HCT116 (cell line): ENCODE measurements around the gene EPHA2.

Source experiments
- CEBPB ChIP-seq: IDR thresholded peaks from 2 replicates; pipeline ENCODE4 v1.6.1; 2012; ENCODE audit warnings: low read depth
- EGR1 ChIP-seq: IDR thresholded peaks from 2 replicates; pipeline ENCODE4 v1.6.1; 2012; ENCODE audit warnings: low read depth
- EZH2 ChIP-seq: fragments of 200-600 bp; sonication (generic); IDR thresholded peaks from 2 replicates; pipeline ENCODE4 v1.6.1; 2017; ENCODE audit warnings: antibody characterized with exemption, mixed run types
- JUND ChIP-seq: IDR thresholded peaks from 2 replicates; pipeline ENCODE4 v1.6.1; 2012
- POLR2A ChIP-seq: IDR thresholded peaks from 2 replicates; pipeline ENCODE4 v1.7.0; 2011; ENCODE audit warnings: borderline replicate concordance; ENCODE audit not compliant: insufficient read depth, insufficient read length; ENCODE audit errors: extremely low read depth
- POLR2AphosphoS5 ChIP-seq: IDR thresholded peaks from 2 replicates; pipeline ENCODE4 v1.6.1; 2011; ENCODE audit warnings: mild to moderate bottlenecking, low read depth, low read length, moderate library complexity
- RAD21 ChIP-seq: IDR thresholded peaks from 2 replicates; pipeline ENCODE4 v1.6.1; 2012; ENCODE audit warnings: low read depth, mild to moderate bottlenecking
- SIN3A ChIP-seq: IDR thresholded peaks from 2 replicates; pipeline ENCODE4 v1.6.1; 2012; ENCODE audit warnings: low read depth
- TCF7L2 ChIP-seq: IDR thresholded peaks from 2 replicates; pipeline ENCODE4 v1.7.0; 2011; ENCODE audit warnings: borderline replicate concordance, inconsistent platforms; ENCODE audit not compliant: insufficient read depth, insufficient read length; ENCODE audit errors: extremely low read depth
- YY1 ChIP-seq: IDR thresholded peaks from 2 replicates; pipeline ENCODE4 v1.6.1; 2011; ENCODE audit warnings: low read length, low read depth, moderate library complexity, mild to moderate bottlenecking; ENCODE audit not compliant: insufficient replicate concordance; ENCODE audit errors: extremely low read depth
- ZFX ChIP-seq: fragments of 450-650 bp; IDR thresholded peaks from 2 replicates; pipeline ENCODE4 v1.6.1; 2017
- ZNF274 ChIP-seq: fragments of 200-500 bp; sonication (Bioruptor generic); IDR thresholded peaks from 2 replicates; pipeline ENCODE4 v1.6.1; 2014; ENCODE audit warnings: mild to moderate bottlenecking, low read depth, low read length, inconsistent platforms
- TF ChIP-seq, protein P1 (sequence below), 3 experiments: fragments of 200-600 bp in 1 of 3; sonication (generic) in 1 of 3; IDR thresholded peaks in 2 of 3; conservative IDR thresholded peaks in 1 of 3; 2 replicates each; pipeline ENCODE4 v1.5.1; 2012 to 2017; ENCODE audit warnings: low read depth in 2 of 3, low read length in 2 of 3, antibody characterized with exemption in 1 of 3, borderline replicate concordance in 1 of 3, control low read depth in 1 of 3, mild to moderate bottlenecking in 1 of 3, mixed read lengths in 1 of 3, mixed run types in 1 of 3, moderate library complexity in 1 of 3; ENCODE audit not compliant: insufficient read depth in 1 of 3
- TF ChIP-seq, protein P2 (sequence below): IDR thresholded peaks from 2 replicates; pipeline ENCODE4 v1.6.1; 2012; ENCODE audit warnings: low read depth

DNA sequence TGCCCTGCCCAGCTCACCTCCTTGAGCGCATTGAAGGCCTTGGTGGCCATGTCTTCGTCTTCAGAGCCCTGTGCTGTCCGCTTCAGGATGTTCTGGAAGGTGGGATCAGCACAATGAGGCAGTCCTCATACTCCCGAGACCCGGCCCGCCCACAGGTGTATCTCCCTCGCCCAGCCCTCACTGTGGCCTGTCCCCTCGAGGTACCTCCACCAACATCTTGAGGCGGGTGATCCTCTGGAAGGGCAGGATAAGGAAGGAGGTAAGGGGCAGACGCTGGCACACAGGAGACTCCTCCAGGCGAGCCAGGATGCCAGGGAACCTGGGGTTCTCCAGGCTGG lies 49.4 kb upstream of the EPHA2 start:
- TF ChIP-seq YY1 (no peak), CEBPB (no peak), POLR2A (no peak), POLR2AphosphoS5 (no peak), EZH2 (no peak), JUND (no peak), ZNF274 (no peak), SIN3A (no peak), RAD21 (no peak), EGR1 (no peak), TCF7L2 (no peak), ZFX (no peak)
- TF ChIP-seq, protein P1, sequence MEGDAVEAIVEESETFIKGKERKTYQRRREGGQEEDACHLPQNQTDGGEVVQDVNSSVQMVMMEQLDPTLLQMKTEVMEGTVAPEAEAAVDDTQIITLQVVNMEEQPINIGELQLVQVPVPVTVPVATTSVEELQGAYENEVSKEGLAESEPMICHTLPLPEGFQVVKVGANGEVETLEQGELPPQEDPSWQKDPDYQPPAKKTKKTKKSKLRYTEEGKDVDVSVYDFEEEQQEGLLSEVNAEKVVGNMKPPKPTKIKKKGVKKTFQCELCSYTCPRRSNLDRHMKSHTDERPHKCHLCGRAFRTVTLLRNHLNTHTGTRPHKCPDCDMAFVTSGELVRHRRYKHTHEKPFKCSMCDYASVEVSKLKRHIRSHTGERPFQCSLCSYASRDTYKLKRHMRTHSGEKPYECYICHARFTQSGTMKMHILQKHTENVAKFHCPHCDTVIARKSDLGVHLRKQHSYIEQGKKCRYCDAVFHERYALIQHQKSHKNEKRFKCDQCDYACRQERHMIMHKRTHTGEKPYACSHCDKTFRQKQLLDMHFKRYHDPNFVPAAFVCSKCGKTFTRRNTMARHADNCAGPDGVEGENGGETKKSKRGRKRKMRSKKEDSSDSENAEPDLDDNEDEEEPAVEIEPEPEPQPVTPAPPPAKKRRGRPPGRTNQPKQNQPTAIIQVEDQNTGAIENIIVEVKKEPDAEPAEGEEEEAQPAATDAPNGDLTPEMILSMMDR (IDR thresholded peaks at IDR 0.05 in 2 of 3, conservative IDR thresholded peaks at IDR 0.05 in 1 of 3; ENCODE audit: borderline replicate concordance in 1 of 3, insufficient read depth in 1 of 3, low read depth in 2 of 3, low read length in 2 of 3) = no peak
- TF ChIP-seq, protein P2, sequence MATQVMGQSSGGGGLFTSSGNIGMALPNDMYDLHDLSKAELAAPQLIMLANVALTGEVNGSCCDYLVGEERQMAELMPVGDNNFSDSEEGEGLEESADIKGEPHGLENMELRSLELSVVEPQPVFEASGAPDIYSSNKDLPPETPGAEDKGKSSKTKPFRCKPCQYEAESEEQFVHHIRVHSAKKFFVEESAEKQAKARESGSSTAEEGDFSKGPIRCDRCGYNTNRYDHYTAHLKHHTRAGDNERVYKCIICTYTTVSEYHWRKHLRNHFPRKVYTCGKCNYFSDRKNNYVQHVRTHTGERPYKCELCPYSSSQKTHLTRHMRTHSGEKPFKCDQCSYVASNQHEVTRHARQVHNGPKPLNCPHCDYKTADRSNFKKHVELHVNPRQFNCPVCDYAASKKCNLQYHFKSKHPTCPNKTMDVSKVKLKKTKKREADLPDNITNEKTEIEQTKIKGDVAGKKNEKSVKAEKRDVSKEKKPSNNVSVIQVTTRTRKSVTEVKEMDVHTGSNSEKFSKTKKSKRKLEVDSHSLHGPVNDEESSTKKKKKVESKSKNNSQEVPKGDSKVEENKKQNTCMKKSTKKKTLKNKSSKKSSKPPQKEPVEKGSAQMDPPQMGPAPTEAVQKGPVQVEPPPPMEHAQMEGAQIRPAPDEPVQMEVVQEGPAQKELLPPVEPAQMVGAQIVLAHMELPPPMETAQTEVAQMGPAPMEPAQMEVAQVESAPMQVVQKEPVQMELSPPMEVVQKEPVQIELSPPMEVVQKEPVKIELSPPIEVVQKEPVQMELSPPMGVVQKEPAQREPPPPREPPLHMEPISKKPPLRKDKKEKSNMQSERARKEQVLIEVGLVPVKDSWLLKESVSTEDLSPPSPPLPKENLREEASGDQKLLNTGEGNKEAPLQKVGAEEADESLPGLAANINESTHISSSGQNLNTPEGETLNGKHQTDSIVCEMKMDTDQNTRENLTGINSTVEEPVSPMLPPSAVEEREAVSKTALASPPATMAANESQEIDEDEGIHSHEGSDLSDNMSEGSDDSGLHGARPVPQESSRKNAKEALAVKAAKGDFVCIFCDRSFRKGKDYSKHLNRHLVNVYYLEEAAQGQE = no peak
